WTC11 (cell line): Measurements from ENCODE around the gene PPDPF. TPM values are rescaled to one million over a fixed set of nuclear protein-coding genes. Genes with fewer than 3 reads are reported as not detected.
A peak's percentile ranks its signal among the peaks of the same experiment; 100 is the strongest.

ENCODE experiments used
- ATAC-seq: fragments of 200-7000 bp; cut with Tn5 transposase; 2 replicates; pipeline ENCODE4 v1.10.0; 2021; ENCODE audit warnings: mild to moderate bottlenecking, moderate library complexity
- CTCF ChIA-PET: fragments of 300-600 bp; sonication (Branson Sonifier 250); formaldehyde crosslinking; loops from one replicate; lab custom pipeline; 2021; ENCODE audit warnings: antibody characterized with exemption; lab: Charles Lee
- POLR2A ChIA-PET: fragments of 350-600 bp; sonication (Branson Sonifier 250); formaldehyde crosslinking; loops from one replicate; lab custom pipeline; 2021; ENCODE audit warnings: antibody characterized with exemption; lab: Charles Lee
- DNase-seq: peaks from one replicate; pipeline ENCODE4 v3.0.0; 2021; ENCODE audit warnings: low spot score
- H3K27ac Mint-ChIP-seq: 2 replicates; pipeline ENCODE4 v1.8.0; 2021; ENCODE audit warnings: mixed read lengths
- H3K27me3 Mint-ChIP-seq: 2 replicates; pipeline ENCODE4 v1.8.0; 2021; ENCODE audit warnings: low read depth, mild to moderate bottlenecking, moderate library complexity, mixed read lengths
- H3K36me3 Mint-ChIP-seq: 2 replicates; pipeline ENCODE4 v1.8.0; 2021; ENCODE audit warnings: mixed read lengths
- H3K4me1 Mint-ChIP-seq: 2 replicates; pipeline ENCODE4 v1.8.0; 2022; ENCODE audit warnings: mixed read lengths
- H3K4me3 Mint-ChIP-seq: 2 replicates; pipeline ENCODE4 v1.8.0; 2021; ENCODE audit warnings: mild to moderate bottlenecking, moderate library complexity, mixed read lengths
- H3K9me3 Mint-ChIP-seq: 2 replicates; pipeline ENCODE4 v1.8.0; 2021; ENCODE audit warnings: mixed read lengths
- CREB1 ChIP-seq: sonication (generic); formaldehyde crosslinking; IDR thresholded peaks from 2 replicates; pipeline ENCODE4 v1.8.0; 2023; ENCODE audit warnings: mild to moderate bottlenecking, missing genetic modification reagents
- FOXP1 ChIP-seq: sonication (generic); formaldehyde crosslinking; IDR thresholded peaks from 2 replicates; pipeline ENCODE4 v1.8.0; 2022; ENCODE audit warnings: missing genetic modification reagents, mild to moderate bottlenecking, moderate library complexity, borderline replicate concordance
- KAT7 ChIP-seq: sonication (generic); formaldehyde crosslinking; IDR thresholded peaks from 2 replicates; pipeline ENCODE4 v1.8.1; 2023; ENCODE audit warnings: missing genetic modification reagents, mild to moderate bottlenecking, borderline replicate concordance
- RELA ChIP-seq: sonication (generic); formaldehyde crosslinking; IDR thresholded peaks from 2 replicates; pipeline ENCODE4 v1.8.1; 2022; ENCODE audit warnings: missing genetic modification reagents, mild to moderate bottlenecking, borderline replicate concordance
- SMAD3 ChIP-seq: sonication (generic); formaldehyde crosslinking; IDR thresholded peaks from 2 replicates; pipeline ENCODE4 v1.8.0; 2022; ENCODE audit warnings: missing genetic modification reagents, mild to moderate bottlenecking, borderline replicate concordance
- ZNF317 ChIP-seq: sonication (generic); formaldehyde crosslinking; IDR thresholded peaks from 2 replicates; pipeline ENCODE4 v1.8.1; 2023; ENCODE audit warnings: low read depth, mild to moderate bottlenecking, moderate library complexity, missing genetic modification reagents, borderline replicate concordance
- total RNA-seq: library from RNA; stranded (reverse); gene quantifications from 3 replicates; pipeline ENCODE4 v1.2.3, GENCODE V29; 2021
- TF ChIP-seq, protein P1 (sequence below): sonication (generic); formaldehyde crosslinking; IDR thresholded peaks from 2 replicates; pipeline ENCODE4 v1.8.0; 2022; ENCODE audit warnings: missing genetic modification reagents
- TF ChIP-seq, protein P2 (sequence below): sonication (generic); formaldehyde crosslinking; IDR thresholded peaks from 2 replicates; pipeline ENCODE4 v1.8.0; 2023; ENCODE audit warnings: mild to moderate bottlenecking, missing genetic modification reagents
- TF ChIP-seq, protein P3 (sequence below): sonication (generic); formaldehyde crosslinking; IDR thresholded peaks from 2 replicates; pipeline ENCODE4 v1.8.0; 2022; ENCODE audit warnings: mild to moderate bottlenecking, missing genetic modification reagents
- TF ChIP-seq, protein P4 (sequence below): sonication (generic); formaldehyde crosslinking; IDR thresholded peaks from 2 replicates; pipeline ENCODE4 v1.8.0; 2022; ENCODE audit warnings: mild to moderate bottlenecking, missing genetic modification reagents

The PPDPF gene
- total RNA-seq, 1 experiment from 2014 or later: 170 TPM

DNA sequence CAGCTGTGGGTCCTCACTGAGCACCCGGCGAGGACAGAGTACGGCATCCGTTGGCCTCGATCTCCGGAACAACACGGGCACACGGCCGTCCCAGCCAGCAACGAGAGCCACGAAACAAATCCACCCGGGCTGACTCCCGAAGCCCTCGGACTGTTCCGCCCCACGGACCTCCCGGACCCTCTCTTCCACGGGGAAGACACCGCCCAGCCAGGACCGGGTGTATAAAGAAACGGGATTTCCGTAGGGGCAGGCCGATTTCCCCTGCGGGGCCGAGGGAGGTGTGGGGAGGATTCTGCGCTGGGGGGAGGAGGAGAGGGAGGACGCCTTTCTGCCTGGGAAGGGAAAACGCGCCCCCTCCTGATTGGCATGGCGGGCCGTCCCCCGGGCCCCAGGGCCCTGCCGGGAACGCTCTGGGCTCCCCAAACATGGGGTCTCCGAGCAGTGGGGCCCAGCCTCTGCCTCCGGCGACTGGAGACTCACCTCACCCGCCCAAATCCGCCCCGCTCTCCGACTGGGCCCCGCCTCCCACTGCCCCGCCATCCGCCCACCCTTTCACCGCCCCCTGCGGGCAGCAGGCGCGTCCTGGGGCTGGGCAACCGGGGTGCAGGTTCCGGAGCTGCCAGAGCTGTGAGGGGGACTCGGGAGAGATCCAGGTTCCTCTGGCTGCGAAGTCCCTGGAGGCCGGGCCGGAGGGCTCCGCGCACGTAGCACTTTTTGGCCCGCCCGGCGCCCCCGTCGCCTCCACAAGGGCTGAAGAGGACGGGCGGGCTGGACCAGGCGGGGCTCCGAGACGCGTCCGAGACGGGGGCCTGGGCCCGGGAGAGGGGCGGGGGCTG lies 679 bp upstream of the PPDPF start (continued):
- TF ChIP-seq, protein P1, sequence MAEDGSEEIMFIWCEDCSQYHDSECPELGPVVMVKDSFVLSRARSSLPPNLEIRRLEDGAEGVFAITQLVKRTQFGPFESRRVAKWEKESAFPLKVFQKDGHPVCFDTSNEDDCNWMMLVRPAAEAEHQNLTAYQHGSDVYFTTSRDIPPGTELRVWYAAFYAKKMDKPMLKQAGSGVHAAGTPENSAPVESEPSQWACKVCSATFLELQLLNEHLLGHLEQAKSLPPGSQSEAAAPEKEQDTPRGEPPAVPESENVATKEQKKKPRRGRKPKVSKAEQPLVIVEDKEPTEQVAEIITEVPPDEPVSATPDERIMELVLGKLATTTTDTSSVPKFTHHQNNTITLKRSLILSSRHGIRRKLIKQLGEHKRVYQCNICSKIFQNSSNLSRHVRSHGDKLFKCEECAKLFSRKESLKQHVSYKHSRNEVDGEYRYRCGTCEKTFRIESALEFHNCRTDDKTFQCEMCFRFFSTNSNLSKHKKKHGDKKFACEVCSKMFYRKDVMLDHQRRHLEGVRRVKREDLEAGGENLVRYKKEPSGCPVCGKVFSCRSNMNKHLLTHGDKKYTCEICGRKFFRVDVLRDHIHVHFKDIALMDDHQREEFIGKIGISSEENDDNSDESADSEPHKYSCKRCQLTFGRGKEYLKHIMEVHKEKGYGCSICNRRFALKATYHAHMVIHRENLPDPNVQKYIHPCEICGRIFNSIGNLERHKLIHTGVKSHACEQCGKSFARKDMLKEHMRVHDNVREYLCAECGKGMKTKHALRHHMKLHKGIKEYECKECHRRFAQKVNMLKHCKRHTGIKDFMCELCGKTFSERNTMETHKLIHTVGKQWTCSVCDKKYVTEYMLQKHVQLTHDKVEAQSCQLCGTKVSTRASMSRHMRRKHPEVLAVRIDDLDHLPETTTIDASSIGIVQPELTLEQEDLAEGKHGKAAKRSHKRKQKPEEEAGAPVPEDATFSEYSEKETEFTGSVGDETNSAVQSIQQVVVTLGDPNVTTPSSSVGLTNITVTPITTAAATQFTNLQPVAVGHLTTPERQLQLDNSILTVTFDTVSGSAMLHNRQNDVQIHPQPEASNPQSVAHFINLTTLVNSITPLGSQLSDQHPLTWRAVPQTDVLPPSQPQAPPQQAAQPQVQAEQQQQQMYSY (CRISPR knock-in tag): no peak

DNA sequence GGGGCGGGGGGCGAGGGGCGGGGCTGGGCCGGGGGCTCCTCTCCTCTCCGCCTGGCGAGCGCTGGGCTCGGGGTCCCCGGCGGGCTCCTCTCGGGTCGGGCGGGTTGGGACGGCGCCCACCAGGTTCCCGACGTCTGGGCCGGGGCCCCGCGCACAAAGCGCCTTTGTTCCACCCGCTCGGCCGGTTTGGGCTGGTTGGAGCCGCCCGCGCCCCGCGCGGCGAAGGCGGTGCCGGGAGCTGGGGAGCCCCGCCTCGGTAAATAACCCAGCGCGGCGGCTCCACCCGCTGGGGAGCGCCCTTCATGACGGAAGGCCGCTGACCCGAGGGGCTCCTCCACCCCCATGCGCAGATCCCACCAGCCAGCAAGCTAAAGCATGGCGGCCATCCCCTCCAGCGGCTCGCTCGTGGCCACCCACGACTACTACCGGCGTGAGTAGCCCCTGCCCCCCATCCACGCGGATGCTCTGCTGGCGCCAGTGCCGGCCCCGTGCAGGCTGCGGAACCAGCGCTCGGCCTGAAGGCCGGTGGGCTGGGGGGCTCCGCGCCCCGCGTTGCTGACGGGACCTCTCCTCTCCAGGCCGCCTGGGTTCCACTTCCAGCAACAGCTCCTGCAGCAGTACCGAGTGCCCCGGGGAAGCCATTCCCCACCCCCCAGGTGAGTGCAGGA lies 503 bp downstream of the PPDPF start:
- Mint-ChIP-seq H3K27ac (peak overlapping the region; percentile 79), H3K4me3 (peak overlapping the region; percentile 88), H3K9me3 (peaks cover 8% of the 10 kb centered on the region; the same call in 1 of the 2 replicates), H3K4me1 (peaks cover 14% of the 10 kb centered on the region), H3K27me3 (peaks cover 9% of the 10 kb centered on the region; the same call in 1 of the 2 replicates), H3K36me3 (peaks cover 21% of the 10 kb centered on the region)
- DNase-seq (peak; percentile 61), ATAC-seq (peak; percentile 3)
- ChIA-PET POLR2A (interaction anchor here (0.6 to 1.8 kb wide), 7 partner anchors 14 to 718 kb away, joined by 3 to 5 read pairs (median 3); partner anchors contain the start of genes GMEB2 and STMN3), CTCF (interaction anchor here (0.6 to 4.4 kb wide), 18 partner anchors 8 to 501 kb away, joined by 3 to 50 read pairs (median 5); partner anchors contain the start of genes GMEB2, PRPF6 and PTK6)
- TF ChIP-seq KAT7 (CRISPR knock-in tag) (peak; percentile 91; the same call in 1 of the 2 replicates), SMAD3 (CRISPR knock-in tag) (no peak), FOXP1 (CRISPR knock-in tag) (peak; percentile 66; the same call in 1 of the 2 replicates), ZNF317 (no peak), RELA (CRISPR knock-in tag) (peak; percentile 88; the same call in 1 of the 2 replicates), CREB1 (CRISPR knock-in tag) (0 out of 2 replicates have a peak, but pooled peaks have one; percentile 29)
- TF ChIP-seq, protein P2, sequence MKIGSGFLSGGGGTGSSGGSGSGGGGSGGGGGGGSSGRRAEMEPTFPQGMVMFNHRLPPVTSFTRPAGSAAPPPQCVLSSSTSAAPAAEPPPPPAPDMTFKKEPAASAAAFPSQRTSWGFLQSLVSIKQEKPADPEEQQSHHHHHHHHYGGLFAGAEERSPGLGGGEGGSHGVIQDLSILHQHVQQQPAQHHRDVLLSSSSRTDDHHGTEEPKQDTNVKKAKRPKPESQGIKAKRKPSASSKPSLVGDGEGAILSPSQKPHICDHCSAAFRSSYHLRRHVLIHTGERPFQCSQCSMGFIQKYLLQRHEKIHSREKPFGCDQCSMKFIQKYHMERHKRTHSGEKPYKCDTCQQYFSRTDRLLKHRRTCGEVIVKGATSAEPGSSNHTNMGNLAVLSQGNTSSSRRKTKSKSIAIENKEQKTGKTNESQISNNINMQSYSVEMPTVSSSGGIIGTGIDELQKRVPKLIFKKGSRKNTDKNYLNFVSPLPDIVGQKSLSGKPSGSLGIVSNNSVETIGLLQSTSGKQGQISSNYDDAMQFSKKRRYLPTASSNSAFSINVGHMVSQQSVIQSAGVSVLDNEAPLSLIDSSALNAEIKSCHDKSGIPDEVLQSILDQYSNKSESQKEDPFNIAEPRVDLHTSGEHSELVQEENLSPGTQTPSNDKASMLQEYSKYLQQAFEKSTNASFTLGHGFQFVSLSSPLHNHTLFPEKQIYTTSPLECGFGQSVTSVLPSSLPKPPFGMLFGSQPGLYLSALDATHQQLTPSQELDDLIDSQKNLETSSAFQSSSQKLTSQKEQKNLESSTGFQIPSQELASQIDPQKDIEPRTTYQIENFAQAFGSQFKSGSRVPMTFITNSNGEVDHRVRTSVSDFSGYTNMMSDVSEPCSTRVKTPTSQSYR (CRISPR knock-in tag): 0 out of 2 replicates have a peak, but pooled peaks have one; percentile 53
- TF ChIP-seq, protein P3, sequence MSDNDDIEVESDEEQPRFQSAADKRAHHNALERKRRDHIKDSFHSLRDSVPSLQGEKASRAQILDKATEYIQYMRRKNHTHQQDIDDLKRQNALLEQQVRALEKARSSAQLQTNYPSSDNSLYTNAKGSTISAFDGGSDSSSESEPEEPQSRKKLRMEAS: peak; percentile 17; the same call in 1 of the 2 replicates
- TF ChIP-seq, protein P4, sequence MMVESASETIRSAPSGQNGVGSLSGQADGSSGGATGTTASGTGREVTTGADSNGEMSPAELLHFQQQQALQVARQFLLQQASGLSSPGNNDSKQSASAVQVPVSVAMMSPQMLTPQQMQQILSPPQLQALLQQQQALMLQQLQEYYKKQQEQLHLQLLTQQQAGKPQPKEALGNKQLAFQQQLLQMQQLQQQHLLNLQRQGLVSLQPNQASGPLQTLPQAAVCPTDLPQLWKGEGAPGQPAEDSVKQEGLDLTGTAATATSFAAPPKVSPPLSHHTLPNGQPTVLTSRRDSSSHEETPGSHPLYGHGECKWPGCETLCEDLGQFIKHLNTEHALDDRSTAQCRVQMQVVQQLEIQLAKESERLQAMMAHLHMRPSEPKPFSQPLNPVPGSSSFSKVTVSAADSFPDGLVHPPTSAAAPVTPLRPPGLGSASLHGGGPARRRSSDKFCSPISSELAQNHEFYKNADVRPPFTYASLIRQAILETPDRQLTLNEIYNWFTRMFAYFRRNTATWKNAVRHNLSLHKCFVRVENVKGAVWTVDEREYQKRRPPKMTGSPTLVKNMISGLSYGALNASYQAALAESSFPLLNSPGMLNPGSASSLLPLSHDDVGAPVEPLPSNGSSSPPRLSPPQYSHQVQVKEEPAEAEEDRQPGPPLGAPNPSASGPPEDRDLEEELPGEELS (CRISPR knock-in tag): peak; percentile 10; the same call in 1 of the 2 replicates
